H7 (cell line): ENCODE measurements around the gene N4BP2L1. TPM values are rescaled to one million over a fixed set of nuclear protein-coding genes. Genes with fewer than 3 reads are reported as not detected.

ENCODE experiments used
- DNase-seq: peaks from one replicate; pipeline ENCODE4 v3.0.0; 2012
- H3K27me3 ChIP-seq: 2 replicates; pipeline ENCODE4 v1.6.0; 2011; ENCODE audit warnings: mild to moderate bottlenecking, low read length; ENCODE audit not compliant: control insufficient read depth, insufficient read depth
- H3K36me3 ChIP-seq: replicated peaks from 2 replicates; pipeline ENCODE4 v1.5.1; 2011; ENCODE audit warnings: low read length; ENCODE audit not compliant: control insufficient read depth, insufficient read depth
- H3K4me3 ChIP-seq: 2 replicates; pipeline ENCODE4 v1.5.1; 2011; ENCODE audit warnings: low read depth, mild to moderate bottlenecking, control low read depth, low read length, moderate library complexity; ENCODE audit not compliant: insufficient read depth
- total RNA-seq: library from RNA; depleted of rRNA; stranded (reverse); fragments of >200 nt; shearing (Covaris generic); gene quantifications from 2 replicates; pipeline ENCODE4 v1.2.3, GENCODE V29; 2014; rRNA removed

The N4BP2L1 gene
- total RNA-seq, result 2.1 and 2.4 TPM in 2 replicates

GRCh38 chr13:32427852-32428580 is at the start of gene N4BP2L1:
Gene N4BP2L1, minus strand, starts transcription at chr13:32428130. Its CDS starts 48 bp downstream, at chr13:32428082.
- peak; percentile 83 for DNase-seq
- H3K36me3 ChIP-seq, result no peaks in the 10 kb centered on the region
- peak within 1 kb of the TSS; percentile 75 for H3K4me3 ChIP-seq
- peaks cover 19% of the 10 kb centered on the region for H3K27me3 ChIP-seq

GRCh38 chr13:32476892-32477291 is 49.0 kb upstream of the N4BP2L1 start:
- Histone ChIP-seq H3K4me3 (no peak overlapping the region), H3K36me3 (no peaks in the 10 kb centered on the region), H3K27me3 (no peaks in the 10 kb centered on the region)
- DNase-seq, result no peak

GRCh38 chr13:32476021-32476731 is 48.2 kb upstream of the N4BP2L1 start:
- Histone ChIP-seq H3K4me3 (no peak overlapping the region), H3K27me3 (no peaks in the 10 kb centered on the region), H3K36me3 (no peaks in the 10 kb centered on the region)
- no peak for DNase-seq

- no peaks in the 10 kb centered on the region for H3K36me3 ChIP-seq
- DNase-seq, result no peak
- H3K27me3 ChIP-seq, result no peaks in the 10 kb centered on the region
- no peak overlapping the region for H3K4me3 ChIP-seq
Measured at GRCh38 chr13:32474999-32475792, 47.3 kb upstream of the N4BP2L1 start.

- no peak for DNase-seq
- no peaks in the 10 kb centered on the region for H3K27me3 ChIP-seq
- no peak overlapping the region for H3K4me3 ChIP-seq
- no peaks in the 10 kb centered on the region for H3K36me3 ChIP-seq
Measured at GRCh38 chr13:32473650-32474049, 45.7 kb upstream of the N4BP2L1 start.

- H3K36me3 ChIP-seq, result no peaks in the 10 kb centered on the region
- H3K4me3 ChIP-seq, result no peak overlapping the region
- no peak for DNase-seq
Measured at GRCh38 chr13:32472194-32472621, 44.3 kb upstream of the N4BP2L1 start.

GRCh38 chr13:32471187-32471922 is 43.4 kb upstream of the N4BP2L1 start:
- Histone ChIP-seq H3K27me3 (no peaks in the 10 kb centered on the region), H3K36me3 (no peaks in the 10 kb centered on the region), H3K4me3 (no peak overlapping the region)
- no peak for DNase-seq

More at GRCh38 chr13:32472194-32472621, 44.3 kb upstream of the N4BP2L1 start:
- no peaks in the 10 kb centered on the region for H3K27me3 ChIP-seq

- no peak overlapping the region for H3K4me3 ChIP-seq
- H3K36me3 ChIP-seq, result no peaks in the 10 kb centered on the region
- DNase-seq, result no peak
- no peaks in the 10 kb centered on the region for H3K27me3 ChIP-seq
Measured at GRCh38 chr13:32468502-32469142, 40.7 kb upstream of the N4BP2L1 start.

- no peak for DNase-seq
- Histone ChIP-seq H3K4me3 (no peak overlapping the region), H3K27me3 (no peaks in the 10 kb centered on the region), H3K36me3 (no peaks in the 10 kb centered on the region)
Measured at GRCh38 chr13:32456591-32456990, 28.7 kb upstream of the N4BP2L1 start.

GRCh38 chr13:32455594-32455903 is 27.6 kb upstream of the N4BP2L1 start:
- DNase-seq, result no peak
- no peaks in the 10 kb centered on the region for H3K36me3 ChIP-seq
- H3K4me3 ChIP-seq, result no peak overlapping the region
- H3K27me3 ChIP-seq, result no peaks in the 10 kb centered on the region

GRCh38 chr13:32454886-32455593 is 27.1 kb upstream of the N4BP2L1 start:
- H3K36me3 ChIP-seq, result no peaks in the 10 kb centered on the region
- no peaks in the 10 kb centered on the region for H3K27me3 ChIP-seq
- DNase-seq, result no peak
- no peak overlapping the region for H3K4me3 ChIP-seq

GRCh38 chr13:32453981-32454380 is 26.1 kb upstream of the N4BP2L1 start:
- Histone ChIP-seq H3K27me3 (no peaks in the 10 kb centered on the region), H3K4me3 (no peak overlapping the region), H3K36me3 (no peaks in the 10 kb centered on the region)
- DNase-seq, result no peak

GRCh38 chr13:32448972-32449371 is 21.0 kb upstream of the N4BP2L1 start:
- H3K36me3 ChIP-seq, result no peaks in the 10 kb centered on the region
- no peaks in the 10 kb centered on the region for H3K27me3 ChIP-seq
- DNase-seq, result no peak
- no peak overlapping the region for H3K4me3 ChIP-seq
